OCI-LY3 (cell line): Measurements from ENCODE around the gene PARP12.

Experiments
- CTCF ChIP-seq: fragments of 200-600, 300-600 bp; sonication (generic); IDR thresholded peaks from 2 replicates; pipeline ENCODE4 v1.5.1; 2014; ENCODE audit warnings: antibody characterized with exemption, low read length, low read depth
- EZH2phosphoT487 ChIP-seq: fragments of 200-600 bp; shearing (Covaris generic); IDR thresholded peaks from 2 replicates; pipeline ENCODE4 v1.6.1; 2018; ENCODE audit warnings: antibody characterized with exemption, mixed run types, low read depth

GRCh38 chr7:140036224-140036962, 26.4 kb downstream of the PARP12 start:
- TF ChIP-seq CTCF = no peak
- no peak for TF ChIP-seq EZH2phosphoT487
